NCI-H1694 (cell line): Measurements from ENCODE around the gene GOLGA6L10.
"Not testable (repeated sequence)": the region's sequence is repeated elsewhere in the genome, so short reads cannot be mapped to it uniquely, and the experiment has no call there.

Experiments
- DNase-seq: peaks from one replicate; lab custom pipeline; 2025; lab: John Stamatoyannopoulos, UW

Gene GOLGA6L10

GRCh38 chr15:82317516-82317915, 31.8 kb downstream of the GOLGA6L10 start:
- DNase-seq = not testable (repeated sequence)

GRCh38 chr15:82317091-82317489, 32.2 kb downstream of the GOLGA6L10 start:
- DNase-seq = no peak

- not testable (repeated sequence) for DNase-seq
Observed at GRCh38 chr15:82316247-82317090, 32.8 kb downstream of the GOLGA6L10 start.

- DNase-seq = peak; percentile 23
Observed at GRCh38 chr15:82315519-82316246, 33.6 kb downstream of the GOLGA6L10 start.

GRCh38 chr15:82314769-82315518, 34.3 kb downstream of the GOLGA6L10 start:
- DNase-seq = no peak

GRCh38 chr15:82313951-82314768, 35.1 kb downstream of the GOLGA6L10 start:
- DNase-seq = not testable (repeated sequence)

GRCh38 chr15:82313446-82313845, 35.8 kb downstream of the GOLGA6L10 start:
- no peak for DNase-seq

- DNase-seq = no peak
Observed at GRCh38 chr15:82312586-82313349, 36.5 kb downstream of the GOLGA6L10 start.

- DNase-seq = not testable (repeated sequence)
Observed at GRCh38 chr15:82311321-82311720, 38.0 kb downstream of the GOLGA6L10 start.

- DNase-seq = no peak
Observed at GRCh38 chr15:82309802-82310201, 39.5 kb downstream of the GOLGA6L10 start.

- no peak for DNase-seq
Observed at GRCh38 chr15:82307714-82308081, 41.6 kb downstream of the GOLGA6L10 start.

GRCh38 chr15:82306791-82307713, 42.2 kb downstream of the GOLGA6L10 start:
- DNase-seq = no peak

GRCh38 chr15:82305621-82306048, 43.6 kb downstream of the GOLGA6L10 start:
- no peak for DNase-seq

- DNase-seq = no peak
Observed at GRCh38 chr15:82304778-82305090, 44.5 kb downstream of the GOLGA6L10 start.

- no peak for DNase-seq
Observed at GRCh38 chr15:82303956-82304777, 45.1 kb downstream of the GOLGA6L10 start.

GRCh38 chr15:82301296-82302016, 47.8 kb downstream of the GOLGA6L10 start:
- no peak for DNase-seq

GRCh38 chr15:82300883-82301282, 48.4 kb downstream of the GOLGA6L10 start:
- no peak for DNase-seq

GRCh38 chr15:82300326-82300725, 48.9 kb downstream of the GOLGA6L10 start:
- not testable (repeated sequence) for DNase-seq
